ENCODE measurements around the gene UPF3A.
A peak's percentile ranks its signal among the peaks of the same experiment; 100 is the strongest.

UPF3A gene

DNA sequence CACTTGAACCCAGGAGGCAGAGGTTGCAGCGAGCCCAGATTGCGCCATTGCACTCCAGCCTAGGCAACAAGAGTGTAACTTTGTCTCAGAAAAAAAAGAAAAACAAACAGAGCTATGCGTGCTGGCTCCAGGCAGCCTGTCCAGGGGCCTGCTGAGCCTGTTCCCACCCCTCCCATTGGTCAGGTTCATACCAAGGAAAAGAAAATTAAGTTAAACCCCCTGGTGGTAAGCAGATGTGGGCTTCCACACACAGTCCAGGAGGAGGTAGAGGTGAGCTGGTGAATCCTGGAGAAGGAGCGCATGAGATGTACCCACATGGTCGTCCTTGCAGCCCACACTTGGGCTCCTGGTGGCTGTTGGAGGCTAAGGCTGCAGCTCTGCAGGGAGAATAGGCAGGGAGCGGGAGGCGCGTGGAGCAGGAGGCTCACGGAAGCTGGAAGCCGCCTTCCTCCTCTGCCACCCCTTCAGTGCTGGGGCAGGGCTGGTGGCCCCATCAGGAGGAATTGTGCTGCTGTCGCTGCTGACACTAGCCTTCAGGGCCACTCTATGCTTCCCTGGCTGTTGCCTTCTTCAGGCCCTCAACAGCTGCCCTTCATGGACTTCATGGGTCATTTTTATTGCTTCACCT lies 22.4 kb downstream of the UPF3A start:
- no peak for TF ChIP-seq POLR2A (IDR thresholded peaks at IDR 0.05; ENCODE audit: low read length)
- TF ChIP-seq GATA1 (IDR thresholded peaks at IDR 0.05; ENCODE audit: low read depth, low read length) = no peak
- DNase-seq = no peak

DNA sequence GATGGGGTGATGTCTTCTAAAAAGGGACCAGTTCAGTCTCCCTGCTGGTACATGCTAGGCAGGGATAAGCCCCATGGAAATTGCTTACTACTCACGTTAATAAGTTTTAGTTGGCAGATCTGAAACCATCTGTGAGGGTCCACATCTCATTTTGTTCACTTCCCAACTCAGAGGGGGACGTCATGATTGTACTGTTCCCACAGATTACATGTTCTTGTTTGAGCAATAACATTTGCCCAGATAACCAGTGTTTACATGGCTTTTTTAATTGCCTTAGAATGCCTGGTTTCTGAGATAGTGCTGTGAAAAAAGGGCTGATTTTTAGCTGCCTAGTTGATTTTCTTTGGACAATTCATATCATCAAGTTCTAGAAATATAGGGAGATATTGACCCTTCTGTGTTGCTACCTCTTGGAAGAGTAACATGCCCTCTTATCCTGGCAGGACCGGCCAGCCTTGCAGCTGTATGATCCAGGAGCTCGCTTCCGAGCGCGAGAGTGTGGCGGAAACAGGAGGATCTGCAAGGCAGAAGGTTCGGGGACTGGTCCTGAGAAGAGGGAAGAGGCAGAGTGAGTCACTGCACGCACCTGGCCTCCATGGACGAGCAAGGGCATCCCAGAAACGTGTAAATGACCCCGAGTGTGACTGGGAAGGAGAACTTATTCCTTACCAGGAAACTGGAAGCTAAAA lies 23.1 kb downstream of the UPF3A start:
- TF ChIP-seq POLR2A (IDR thresholded peaks at IDR 0.05; ENCODE audit: low read length) = no peak
- TF ChIP-seq GATA1 (IDR thresholded peaks at IDR 0.05; ENCODE audit: low read depth, low read length) = no peak
- no peak for DNase-seq

DNA sequence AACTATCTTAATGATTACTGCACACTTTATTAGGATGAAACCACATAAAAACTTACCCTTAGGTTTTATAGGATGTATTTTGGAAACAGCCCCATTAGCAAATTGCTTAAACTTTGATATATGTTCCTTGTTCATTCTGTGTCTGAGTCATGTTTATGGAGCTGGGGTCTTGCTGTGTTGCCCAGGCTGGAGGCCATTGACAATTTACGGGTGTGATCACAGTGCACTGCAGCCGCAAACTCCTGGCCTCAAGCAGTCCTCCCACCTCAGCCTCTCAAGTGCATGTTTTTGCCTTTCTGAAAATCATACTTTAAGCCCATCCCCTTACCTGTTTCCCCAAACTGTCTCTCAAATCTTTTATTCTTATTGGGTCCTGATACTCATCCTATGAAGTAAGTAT lies 27.7 kb downstream of the UPF3A start:
- no peak for DNase-seq
- TF ChIP-seq GATA1 (IDR thresholded peaks at IDR 0.05; ENCODE audit: low read depth, low read length) = no peak
- no peak for TF ChIP-seq POLR2A (IDR thresholded peaks at IDR 0.05; ENCODE audit: low read length)

- DNase-seq = no peak
- TF ChIP-seq GATA1 (IDR thresholded peaks at IDR 0.05; ENCODE audit: low read depth, low read length) (no peak), POLR2A (IDR thresholded peaks at IDR 0.05; ENCODE audit: low read length) (no peak)
Observed at GRCh38 chr13:114309806-114310410, 28.5 kb downstream of the UPF3A start.

- no peak for DNase-seq
- TF ChIP-seq GATA1 (IDR thresholded peaks at IDR 0.05; ENCODE audit: low read depth, low read length) (no peak), POLR2A (IDR thresholded peaks at IDR 0.05; ENCODE audit: low read length) (no peak)
Observed at GRCh38 chr13:114310956-114311355, 29.6 kb downstream of the UPF3A start.

DNA sequence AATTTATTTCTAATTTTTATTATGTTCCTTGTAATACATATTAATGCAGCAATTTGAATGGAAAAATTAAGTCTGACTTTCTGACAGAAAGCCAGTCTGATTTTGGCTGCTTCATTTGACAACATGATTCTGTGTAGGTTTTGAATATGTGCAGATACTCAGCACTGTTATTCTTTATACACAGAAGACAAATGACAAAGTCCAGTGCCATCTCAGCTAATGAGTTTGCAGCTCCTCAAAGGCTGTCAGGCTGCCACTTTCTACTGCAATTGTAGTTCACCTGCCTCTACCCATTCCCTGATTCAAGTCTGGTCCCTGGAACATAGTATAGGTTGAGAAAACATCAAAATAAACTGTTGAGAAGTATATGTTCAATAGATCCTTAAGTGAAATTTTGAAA lies 30.0 kb downstream of the UPF3A start:
- no peak for DNase-seq
- TF ChIP-seq POLR2A (IDR thresholded peaks at IDR 0.05; ENCODE audit: low read length) = no peak
- no peak for TF ChIP-seq GATA1 (IDR thresholded peaks at IDR 0.05; ENCODE audit: low read depth, low read length)

DNA sequence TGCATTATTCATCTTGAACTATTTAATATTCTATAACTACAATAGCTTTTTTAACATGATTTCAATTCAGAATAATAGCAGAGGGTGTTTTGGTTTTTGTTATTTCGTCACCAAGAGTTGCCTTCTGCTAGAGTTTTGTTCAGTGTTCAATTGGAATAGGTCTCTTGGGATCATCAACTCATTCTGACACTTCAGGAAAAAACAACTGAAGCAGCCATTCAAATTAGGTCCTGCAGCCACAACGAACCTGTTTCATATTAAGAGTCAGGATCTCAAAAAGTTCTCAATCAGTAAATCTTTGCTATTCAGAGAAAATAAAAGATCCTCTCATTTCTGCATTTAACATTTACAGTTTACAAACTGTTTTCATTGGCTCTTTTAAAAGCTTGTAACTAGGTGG lies 30.5 kb downstream of the UPF3A start:
- DNase-seq = no peak
- no peak for TF ChIP-seq POLR2A (IDR thresholded peaks at IDR 0.05; ENCODE audit: low read length)
- TF ChIP-seq GATA1 (IDR thresholded peaks at IDR 0.05; ENCODE audit: low read depth, low read length) = no peak

DNA sequence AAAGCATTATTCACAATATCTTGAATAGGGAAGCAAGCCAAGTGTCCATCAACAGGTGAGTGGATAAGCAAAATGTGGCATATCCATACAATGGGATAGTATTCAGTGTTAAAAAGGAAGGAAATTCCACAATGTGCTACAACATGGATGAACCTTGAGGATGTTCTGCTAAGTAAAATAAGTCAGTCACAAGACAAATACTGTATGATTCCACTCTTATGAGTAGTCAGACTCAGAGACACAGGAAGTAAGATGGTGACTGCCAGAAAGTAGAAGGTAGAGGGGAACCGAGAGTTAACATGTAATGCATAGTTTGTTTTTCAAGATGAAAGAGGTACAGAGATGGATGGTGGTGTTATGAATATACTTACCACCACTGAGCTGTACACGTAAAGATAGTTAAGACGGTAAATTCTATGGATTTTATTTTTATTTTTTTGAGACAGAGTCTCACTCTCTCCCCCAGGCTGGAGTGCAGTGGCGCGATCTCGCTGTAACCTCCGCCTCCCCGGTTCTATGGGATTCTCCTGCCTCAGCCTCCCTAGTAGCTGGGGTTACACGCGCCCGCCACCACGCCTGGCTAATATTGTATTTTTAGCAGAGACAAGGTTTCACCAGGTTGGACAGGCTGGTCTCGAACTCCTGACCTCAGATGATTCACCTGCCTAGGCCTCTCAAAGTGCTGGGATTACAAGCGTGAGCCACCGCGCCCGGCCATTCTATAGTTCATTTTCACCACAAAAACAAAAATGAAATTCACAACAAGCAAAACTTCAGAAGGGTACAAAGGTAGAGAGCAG lies 31.9 kb downstream of the UPF3A start:
- TF ChIP-seq GATA1 (IDR thresholded peaks at IDR 0.05; ENCODE audit: low read depth, low read length) (no peak), POLR2A (IDR thresholded peaks at IDR 0.05; ENCODE audit: low read length) (no peak)
- peak; percentile 29 to 48 for DNase-seq

- TF ChIP-seq GATA1 (IDR thresholded peaks at IDR 0.05; ENCODE audit: low read depth, low read length) (no peak), POLR2A (IDR thresholded peaks at IDR 0.05; ENCODE audit: low read length) (peak; percentile 93)
- peak; percentile 97 for DNase-seq
Observed at GRCh38 chr13:114314074-114314912, 32.9 kb downstream of the UPF3A start, which contains the start of gene CHAMP1. TSS of gene CHAMP1 (plus strand) at chr13:114314503. CDS start at chr13:114323843, 9,340 bp downstream.

GRCh38 chr13:114315074-114315785 lies 33.8 kb downstream of the UPF3A start:
- peak; percentile 37 to 38 for DNase-seq
- TF ChIP-seq GATA1 (IDR thresholded peaks at IDR 0.05; ENCODE audit: low read depth, low read length) (no peak), POLR2A (IDR thresholded peaks at IDR 0.05; ENCODE audit: low read length) (no peak)

- peak in 1 of 2 experiments; percentile 17 for DNase-seq
- TF ChIP-seq POLR2A (IDR thresholded peaks at IDR 0.05; ENCODE audit: low read length) (no peak), GATA1 (IDR thresholded peaks at IDR 0.05; ENCODE audit: low read depth, low read length) (no peak)
Observed at GRCh38 chr13:114318624-114319023, 37.2 kb downstream of the UPF3A start.

DNA sequence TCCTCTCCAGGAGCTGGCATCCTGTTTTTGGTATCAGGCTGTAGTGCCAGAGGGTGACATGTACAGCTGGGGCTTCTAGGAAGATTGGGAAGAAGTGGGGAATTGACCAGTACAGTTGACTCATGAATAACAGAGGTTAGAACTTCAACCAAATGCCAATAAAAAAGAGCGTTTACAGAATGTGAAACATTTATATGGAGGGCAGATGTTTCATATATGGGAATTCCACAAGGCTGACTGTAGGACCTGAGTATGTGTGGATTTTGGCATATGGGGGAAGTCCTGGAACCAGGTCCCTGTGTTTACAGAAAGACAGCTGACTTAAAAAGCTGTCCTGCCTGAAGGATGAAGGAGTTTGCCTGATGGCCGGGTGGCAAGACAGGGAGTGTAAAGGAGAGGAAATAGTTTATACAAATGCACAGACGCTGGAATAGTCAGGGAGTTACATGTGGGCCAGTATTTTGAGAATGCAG lies 38.1 kb downstream of the UPF3A start:
- no peak for TF ChIP-seq GATA1 (IDR thresholded peaks at IDR 0.05; ENCODE audit: low read depth, low read length)
- no peak for TF ChIP-seq POLR2A (IDR thresholded peaks at IDR 0.05; ENCODE audit: low read length)
- DNase-seq = no peak
